ENCODE results near the gene GAB2. TPM values are rescaled to one million over a fixed set of nuclear protein-coding genes. Genes with fewer than 3 reads are reported as not detected.

Gene GAB2
- total and polyA plus RNA-seq, 2 of the 4 experiments (the other 2 are of a cell fraction): 3.3 to 5.9 TPM

- Histone ChIP-seq H3K27ac (ENCODE audit: insufficient read depth, low read length) (no peak overlapping the region), H2AK5ac (ENCODE audit: low read depth, low read length) (no peak overlapping the region), H4K8ac (ENCODE audit: low read depth in 2 of 2, low read length in 2 of 2) (no peak overlapping the region), H2BK5ac (ENCODE audit: low read depth, low read length, poor library complexity, severe bottlenecking) (no peak overlapping the region), H3K9me1 (ENCODE audit: insufficient read depth, low read length) (peaks cover 12% of the 10 kb centered on the region; the same call in 1 of the 2 replicates), H3K18ac (ENCODE audit: low read depth, low read length) (no peak overlapping the region), H3K4me1 (ENCODE audit: control insufficient read depth, insufficient read depth, low read length) (no peaks in the 10 kb centered on the region), H3K4ac (ENCODE audit: low read depth, low read length) (no peak overlapping the region), H4K5ac (ENCODE audit: low read depth, low read length) (no peak overlapping the region), H3K4me2 (ENCODE audit: low read depth, low read length) (no peak overlapping the region), H4K20me1 (ENCODE audit: insufficient read depth, low read length) (no peaks in the 10 kb centered on the region), H3K4me3 (ENCODE audit: insufficient read depth, low read depth, low read length) (no peak overlapping the region), H2AFZ (replicated peaks; ENCODE audit: low read length, poor library complexity) (no peak overlapping the region), H3K9me3 (ENCODE audit: control insufficient read depth, insufficient read depth, low read length) (peaks cover 7% of the 10 kb centered on the region; the same call in 1 of the 2 replicates), H3K14ac (replicated peaks; ENCODE audit: low read depth, low read length) (no peak overlapping the region), H3K36me3 (ENCODE audit: control insufficient read depth, insufficient read depth, low read length) (peaks cover 12% of the 10 kb centered on the region), H2BK20ac (ENCODE audit: low read depth, low read length) (no peak overlapping the region), H3K9ac (ENCODE audit: low read depth, low read length) (no peak overlapping the region), H2AK9ac (replicated peaks; ENCODE audit: low read depth, low read length, poor library complexity) (no peak overlapping the region), H3K23ac (ENCODE audit: low read depth, low read length) (no peak overlapping the region), H2BK15ac (ENCODE audit: low read depth, low read length) (no peak overlapping the region), H3K56ac (ENCODE audit: extremely low read depth, insufficient read depth, low read length) (no peak overlapping the region), H2BK120ac (ENCODE audit: low read depth, low read length) (no peak overlapping the region), H4K91ac (ENCODE audit: insufficient read depth, low read depth, low read length) (no peak overlapping the region), H3K79me1 (ENCODE audit: low read depth in 1 of 2, low read length in 2 of 2) (peaks cover 0 to 2% of the 10 kb centered on the region in 2 experiments; a peak in 1 of 4 replicates), H3K27me3 (ENCODE audit: control insufficient read depth, insufficient read depth, low read length) (no peaks in the 10 kb centered on the region)
- CTCF ChIA-PET: no interaction called here
- ATAC-seq (ENCODE audit: low read depth): no peak
- no peak for TF ChIP-seq SMC3 (IDR thresholded peaks at IDR 0.05; ENCODE audit: low read depth, low read length)
- no peak for TF ChIP-seq RCOR1 (IDR thresholded peaks at IDR 0.05; ENCODE audit: insufficient replicate concordance, low read length)
- TF ChIP-seq FOS (IDR thresholded peaks at IDR 0.05; ENCODE audit: low read depth, low read length): no peak
- TF ChIP-seq, protein P1, sequence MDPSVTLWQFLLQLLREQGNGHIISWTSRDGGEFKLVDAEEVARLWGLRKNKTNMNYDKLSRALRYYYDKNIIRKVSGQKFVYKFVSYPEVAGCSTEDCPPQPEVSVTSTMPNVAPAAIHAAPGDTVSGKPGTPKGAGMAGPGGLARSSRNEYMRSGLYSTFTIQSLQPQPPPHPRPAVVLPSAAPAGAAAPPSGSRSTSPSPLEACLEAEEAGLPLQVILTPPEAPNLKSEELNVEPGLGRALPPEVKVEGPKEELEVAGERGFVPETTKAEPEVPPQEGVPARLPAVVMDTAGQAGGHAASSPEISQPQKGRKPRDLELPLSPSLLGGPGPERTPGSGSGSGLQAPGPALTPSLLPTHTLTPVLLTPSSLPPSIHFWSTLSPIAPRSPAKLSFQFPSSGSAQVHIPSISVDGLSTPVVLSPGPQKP (IDR thresholded peaks at IDR 0.05; ENCODE audit: borderline replicate concordance, low read depth, low read length): no peak
- no peak for TF ChIP-seq MAZ (IDR thresholded peaks at IDR 0.05; ENCODE audit: borderline replicate concordance, low read depth, low read length)
- TF ChIP-seq BHLHE40 (IDR thresholded peaks at IDR 0.05; ENCODE audit: low read depth, low read length): no peak
- TF ChIP-seq RAD21 (IDR thresholded peaks at IDR 0.05; ENCODE audit: low read length): no peak
- TF ChIP-seq MAFK (IDR thresholded peaks at IDR 0.05; ENCODE audit: low read depth, low read length): no peak
- TF ChIP-seq POLR2A (IDR thresholded peaks at IDR 0.05; ENCODE audit: low read depth, low read length): no peak
- DNase-seq: no peak
- dilution Hi-C loops (cut with HindIII; ENCODE audit: low sequenced_read_pairs, unreplicated experiment) (no loop called here), in situ Hi-C loops (cut with MboI; ENCODE audit: low sequenced_read_pairs) (no loop called here), intact Hi-C loops (cut with micrococcal nuclease) (no loop called here)
- WGBS, 2 experiments (ENCODE audit: extremely low coverage in 2 of 2, insufficient read length in 1 of 2): no CpG with 5 or more reads among the region's 3 CpGs
- POLR2A ChIA-PET (ENCODE audit: unreplicated experiment): no interaction called here
- no TSS peak for BruUV-seq (replicated peaks)
Measured at GRCh38 chr11:78276311-78276710, 141.3 kb downstream of the GAB2 start.

Data from IMR-90 (cell line).